ENCODE data around the gene HSPBP1. TPM values are rescaled to one million over a fixed set of nuclear protein-coding genes. Genes with fewer than 3 reads are reported as not detected.
A peak's percentile ranks its signal among the peaks of the same experiment; 100 is the strongest.

The HSPBP1 gene
- total RNA-seq, 1 donor = 7.9 TPM

DNA sequence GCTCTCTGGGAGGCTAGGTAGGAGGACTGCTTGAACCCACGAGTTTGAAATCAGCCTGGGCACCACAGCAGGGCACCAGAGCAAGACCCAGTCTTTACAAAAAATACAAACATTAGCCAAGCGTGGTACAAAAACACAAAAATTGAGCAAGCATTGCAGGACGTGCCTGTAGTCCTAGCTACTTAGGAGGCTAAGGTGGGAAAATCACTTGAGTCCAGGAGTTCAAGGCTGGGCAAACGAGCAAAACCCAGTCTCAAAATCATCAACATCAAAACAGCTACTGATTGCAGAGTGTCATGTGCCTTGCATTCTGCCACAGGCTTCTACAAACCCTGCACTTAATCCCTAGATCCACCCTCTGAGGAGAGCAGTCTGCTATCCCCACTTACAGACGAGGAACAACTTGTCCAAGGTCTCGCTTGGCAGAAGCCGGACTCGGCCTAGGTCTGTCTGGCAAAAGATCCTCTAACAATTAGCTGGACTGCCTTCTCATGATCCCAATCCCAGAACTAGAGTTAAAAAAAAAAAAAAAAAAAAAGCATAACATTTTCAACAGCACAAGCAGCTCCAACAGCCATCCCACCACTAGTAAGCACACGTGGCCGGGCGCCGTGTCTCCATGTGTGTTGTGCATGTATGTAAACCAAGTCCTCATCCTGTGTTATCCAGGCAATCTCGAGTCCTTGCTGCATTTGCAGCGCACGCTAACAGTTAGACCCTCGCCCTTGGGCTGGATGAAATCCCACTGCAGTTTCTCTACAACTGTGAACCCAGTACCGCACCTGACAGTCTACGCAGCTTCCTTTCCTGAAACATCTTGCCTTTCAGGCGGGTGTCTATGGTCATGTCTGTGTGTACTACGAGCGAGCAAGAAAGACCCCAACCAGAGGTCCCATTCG, 23.1 kb downstream of the HSPBP1 start:
- H3K9me3 ChIP-seq (ENCODE audit: low read depth, low read length) = no peaks in the 10 kb centered on the region
- no peaks in the 10 kb centered on the region for H3K27me3 ChIP-seq (ENCODE audit: insufficient read depth, low read length)
- H3K4me1 ChIP-seq (ENCODE audit: insufficient read depth, low read length) = peaks cover 67% of the 10 kb centered on the region
- peak overlapping the region; percentile 89 for H3K4me3 ChIP-seq (ENCODE audit: low read length)

DNA sequence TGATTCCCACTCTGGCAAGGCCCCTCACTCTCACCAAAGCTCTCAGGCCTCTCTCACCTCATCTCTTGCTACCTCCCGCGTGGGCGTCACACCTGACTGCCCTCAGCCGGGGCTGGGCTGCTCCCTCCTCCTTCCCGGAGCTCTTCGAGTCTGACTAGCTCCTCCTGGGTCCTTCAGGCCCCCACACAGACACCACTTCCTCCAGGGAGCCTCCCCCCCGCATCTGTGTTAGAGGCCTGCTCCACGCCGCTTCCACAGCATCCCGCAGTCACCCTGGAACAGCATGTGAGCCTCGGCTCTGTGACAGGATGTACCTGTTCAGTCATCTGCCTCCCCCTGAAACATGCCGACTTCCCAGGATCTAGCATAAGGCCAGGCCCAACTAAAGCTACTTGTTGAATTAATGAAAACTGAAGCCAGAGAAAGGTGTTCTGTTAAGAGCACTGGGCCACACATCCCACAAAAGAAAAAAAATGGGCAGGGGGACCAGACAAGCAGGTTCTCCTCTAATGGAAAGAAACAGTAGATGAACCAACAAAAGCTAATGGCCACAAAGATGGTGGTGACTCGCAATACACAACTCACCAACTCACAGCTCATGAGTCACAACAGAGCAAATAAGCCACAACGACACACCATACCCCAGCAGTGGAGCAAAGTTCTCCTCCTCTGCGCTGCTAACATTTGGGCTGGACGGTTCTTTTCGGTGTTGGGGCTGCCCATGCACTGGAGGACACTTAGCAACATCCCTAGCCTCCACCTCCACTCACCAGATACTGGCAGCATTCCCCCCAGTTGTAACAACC, 24.1 kb downstream of the HSPBP1 start:
- no peaks in the 10 kb centered on the region for H3K27me3 ChIP-seq (ENCODE audit: insufficient read depth, low read length)
- peak overlapping the region; percentile 54 for H3K4me3 ChIP-seq (ENCODE audit: low read length)
- H3K4me1 ChIP-seq (ENCODE audit: insufficient read depth, low read length) = peaks cover 77% of the 10 kb centered on the region
- no peaks in the 10 kb centered on the region for H3K9me3 ChIP-seq (ENCODE audit: low read depth, low read length)

DNA sequence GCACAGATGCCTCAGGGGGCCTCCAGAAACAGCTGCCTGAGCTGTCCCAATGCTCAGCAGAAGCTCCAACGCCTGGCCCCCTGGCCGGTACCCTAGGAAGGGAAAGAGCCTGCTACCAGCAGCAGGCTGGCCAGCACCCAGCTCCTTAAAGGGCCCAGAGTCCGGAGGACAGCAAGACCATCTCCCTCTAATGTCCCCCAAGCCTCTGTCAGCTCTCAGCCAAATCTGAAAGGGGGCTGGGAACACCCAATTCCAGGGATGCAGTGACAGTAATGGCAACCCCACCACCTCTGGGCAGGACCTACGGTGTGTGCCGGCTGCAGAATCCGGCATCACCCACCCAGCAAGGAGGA, 25.3 kb downstream of the HSPBP1 start:
- Histone ChIP-seq H3K4me3 (ENCODE audit: low read length) (peak overlapping the region; percentile 54), H3K4me1 (ENCODE audit: insufficient read depth, low read length) (peaks cover 82% of the 10 kb centered on the region), H3K27me3 (ENCODE audit: insufficient read depth, low read length) (no peaks in the 10 kb centered on the region), H3K9me3 (ENCODE audit: low read depth, low read length) (no peaks in the 10 kb centered on the region)

DNA sequence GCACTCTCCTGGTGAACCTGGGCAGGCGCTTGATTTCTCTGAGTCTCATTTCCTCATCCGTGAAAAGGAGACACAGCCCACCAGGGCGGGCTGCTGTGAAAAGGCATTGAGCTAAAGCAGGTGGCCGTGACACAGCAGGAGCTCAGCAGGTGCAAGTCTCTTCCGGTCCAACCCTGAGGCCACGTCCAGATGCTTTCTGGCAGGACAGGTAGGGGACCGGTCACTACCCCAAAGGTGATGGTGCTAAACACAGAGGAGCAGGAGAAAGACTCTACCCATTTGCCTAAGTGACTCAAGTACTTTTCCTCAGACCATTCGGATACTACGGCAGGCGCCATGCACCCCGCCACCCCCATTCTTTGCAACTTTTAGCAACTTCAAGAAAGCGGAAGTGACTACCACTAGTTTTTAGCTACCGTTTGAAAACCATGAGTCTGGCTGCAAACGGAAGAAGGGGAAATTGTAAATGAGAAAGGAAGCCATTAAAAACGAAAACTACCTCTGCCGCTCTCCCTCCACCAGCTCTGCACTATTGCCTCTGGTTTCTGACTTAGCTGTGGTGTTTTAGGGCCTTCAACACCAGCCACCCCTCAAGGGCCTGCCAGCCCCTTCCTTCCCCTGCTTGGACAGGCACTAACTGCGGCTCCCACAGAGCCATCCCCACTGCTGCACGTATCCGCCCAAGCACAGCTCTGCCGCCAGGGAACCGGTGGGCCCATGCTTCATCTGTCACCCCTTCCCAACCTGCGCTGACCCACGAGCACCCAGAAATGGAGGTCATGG, 25.9 kb downstream of the HSPBP1 start:
- Histone ChIP-seq H3K9me3 (ENCODE audit: low read depth, low read length) (no peaks in the 10 kb centered on the region), H3K4me3 (ENCODE audit: low read length) (peak overlapping the region; percentile 54), H3K4me1 (ENCODE audit: insufficient read depth, low read length) (peaks cover 84% of the 10 kb centered on the region), H3K27me3 (ENCODE audit: insufficient read depth, low read length) (no peaks in the 10 kb centered on the region)

DNA sequence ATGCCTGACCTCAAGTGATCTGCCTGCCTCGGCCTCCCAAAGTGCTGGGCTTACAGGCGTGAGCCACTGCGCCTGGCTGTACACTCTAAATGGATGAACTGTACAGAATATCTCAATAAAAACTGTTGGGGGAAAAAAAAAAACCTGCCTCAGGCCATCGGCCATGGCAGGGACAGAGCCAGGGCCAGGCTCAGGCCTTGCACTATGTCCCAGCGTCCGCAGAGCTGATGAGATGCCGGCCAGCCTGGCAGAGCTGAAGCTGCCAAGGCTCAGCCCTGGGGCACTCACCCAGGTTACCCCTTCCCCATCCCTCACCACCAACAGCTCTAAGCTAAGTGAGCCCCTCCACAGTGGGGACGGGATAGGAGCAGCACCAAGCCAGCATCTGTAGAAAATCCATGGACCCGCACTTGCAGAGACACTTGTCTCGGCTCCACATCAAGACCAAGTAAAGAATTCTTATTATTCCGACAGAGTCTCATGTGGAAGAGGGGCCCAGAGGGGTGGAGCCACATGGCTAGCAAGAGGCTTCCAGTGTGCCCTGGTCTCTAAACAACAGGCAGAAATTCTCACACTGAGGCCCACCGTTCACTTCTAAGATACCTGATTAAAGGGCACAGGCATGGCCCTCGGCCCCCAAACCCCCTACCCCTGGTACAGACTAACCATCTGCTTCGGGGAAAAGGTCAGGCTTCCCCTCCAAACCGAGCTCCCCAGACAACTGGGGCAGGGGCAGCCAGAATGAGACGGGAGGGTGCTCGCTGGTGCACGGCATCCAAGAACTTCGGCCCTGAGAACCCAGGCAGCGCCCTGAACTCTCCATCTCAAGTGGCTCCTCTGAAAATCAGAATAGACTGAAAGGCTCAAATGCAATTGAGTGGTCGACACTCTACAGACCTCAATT, 26.9 kb downstream of the HSPBP1 start:
- no peaks in the 10 kb centered on the region for H3K27me3 ChIP-seq (ENCODE audit: insufficient read depth, low read length)
- H3K4me3 ChIP-seq (ENCODE audit: low read length) = no peak overlapping the region
- H3K4me1 ChIP-seq (ENCODE audit: insufficient read depth, low read length) = peaks cover 94% of the 10 kb centered on the region
- no peaks in the 10 kb centered on the region for H3K9me3 ChIP-seq (ENCODE audit: low read depth, low read length)

DNA sequence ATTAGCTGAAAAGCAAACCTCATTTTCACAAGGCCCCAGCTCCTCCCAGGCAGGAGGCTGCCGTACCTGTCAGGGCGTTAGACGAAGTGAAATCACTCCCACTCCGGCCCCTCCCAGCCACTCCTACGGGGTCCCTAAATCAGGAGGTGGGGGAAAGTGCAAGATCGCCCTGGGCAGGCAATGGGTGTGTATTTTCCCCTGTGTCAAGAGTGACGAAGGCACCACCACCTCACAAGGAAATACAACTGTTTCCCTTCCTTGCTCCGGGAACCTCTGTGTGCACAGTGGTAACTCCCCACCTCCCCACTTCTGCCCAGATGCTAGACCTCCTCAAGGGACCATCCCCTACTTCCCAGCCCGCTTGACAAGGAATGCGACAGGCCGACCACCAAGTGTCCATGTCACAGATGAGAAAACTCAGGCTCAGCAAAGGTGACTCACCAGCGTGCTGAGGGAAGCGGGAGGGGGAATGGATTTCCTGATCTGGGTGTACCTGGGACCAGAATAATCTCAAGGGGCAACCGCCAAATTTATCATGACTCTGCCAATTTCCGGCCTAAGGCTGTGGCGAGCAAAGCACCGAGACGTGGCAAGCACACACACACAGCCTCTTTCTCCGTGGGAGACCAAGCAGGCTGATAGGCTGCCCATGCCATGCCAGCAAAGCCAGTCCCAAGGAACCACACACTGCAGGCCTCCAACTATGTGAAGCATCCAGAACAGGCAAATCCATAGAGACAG, 28.4 kb downstream of the HSPBP1 start:
- H3K27me3 ChIP-seq (ENCODE audit: insufficient read depth, low read length) = no peaks in the 10 kb centered on the region
- H3K9me3 ChIP-seq (ENCODE audit: low read depth, low read length) = no peaks in the 10 kb centered on the region
- no peak overlapping the region for H3K4me3 ChIP-seq (ENCODE audit: low read length)
- peaks cover 90% of the 10 kb centered on the region for H3K4me1 ChIP-seq (ENCODE audit: insufficient read depth, low read length)

DNA sequence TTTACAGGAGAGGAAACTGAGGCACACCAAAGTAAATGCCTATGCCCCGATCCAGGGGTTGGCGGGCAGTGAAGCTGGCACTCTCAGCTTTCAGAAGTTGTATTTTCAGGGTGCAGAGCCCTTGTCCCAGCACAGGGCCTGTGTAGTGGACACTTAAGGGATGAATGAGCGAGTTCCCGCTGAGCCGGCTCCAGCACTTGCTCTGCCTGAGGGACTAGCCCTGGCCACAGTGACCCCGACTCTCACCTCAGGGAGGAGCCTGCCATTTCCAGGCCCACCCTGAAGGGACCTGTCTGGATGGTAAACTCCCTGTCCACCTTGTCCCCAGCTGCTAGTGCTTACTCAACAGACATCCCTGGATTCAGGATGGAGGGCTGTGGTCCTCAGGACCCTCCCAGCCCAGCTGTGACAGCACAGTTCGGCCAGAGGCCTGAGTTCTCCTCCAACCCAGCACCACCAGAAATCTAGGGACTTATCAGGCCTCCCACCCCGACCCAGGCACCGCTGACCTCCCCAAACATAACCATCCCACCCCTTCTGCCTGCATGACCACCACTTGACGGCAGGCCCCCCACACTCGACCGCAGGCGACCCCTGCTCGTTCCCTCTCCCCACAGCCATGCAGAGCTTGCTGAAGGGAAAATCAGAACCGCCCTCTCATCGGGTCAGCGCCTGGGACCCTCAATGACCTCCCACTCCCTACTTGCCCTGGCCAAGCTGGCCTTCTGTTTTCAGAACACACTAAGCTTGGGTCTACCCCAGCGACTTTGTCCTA, 29.5 kb downstream of the HSPBP1 start:
- H3K9me3 ChIP-seq (ENCODE audit: low read depth, low read length) = no peaks in the 10 kb centered on the region
- H3K4me3 ChIP-seq (ENCODE audit: low read length) = no peak overlapping the region
- H3K27me3 ChIP-seq (ENCODE audit: insufficient read depth, low read length) = no peaks in the 10 kb centered on the region
- peaks cover 79% of the 10 kb centered on the region for H3K4me1 ChIP-seq (ENCODE audit: insufficient read depth, low read length)

DNA sequence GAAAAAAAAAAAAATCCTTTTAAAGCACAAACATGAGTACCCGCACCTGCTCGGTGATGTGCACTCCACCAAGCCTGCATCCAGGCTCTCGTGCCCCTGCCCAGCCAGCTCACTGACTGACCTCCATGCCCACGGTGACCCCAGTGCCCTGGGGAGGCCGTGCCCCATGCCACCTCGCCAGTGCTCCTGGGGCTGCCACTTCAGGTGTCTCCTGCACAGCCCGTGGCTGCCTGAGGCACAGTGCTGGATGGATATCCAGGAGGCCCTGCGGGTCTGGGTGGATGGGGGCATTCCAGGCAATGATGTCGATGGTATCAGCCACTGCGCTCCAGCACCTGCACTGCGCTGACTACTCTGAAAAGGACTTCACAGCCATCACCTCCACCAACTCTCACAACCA, 30.1 kb downstream of the HSPBP1 start:
- Histone ChIP-seq H3K9me3 (ENCODE audit: low read depth, low read length) (no peaks in the 10 kb centered on the region), H3K4me1 (ENCODE audit: insufficient read depth, low read length) (peaks cover 73% of the 10 kb centered on the region), H3K27me3 (ENCODE audit: insufficient read depth, low read length) (no peaks in the 10 kb centered on the region), H3K4me3 (ENCODE audit: low read length) (no peak overlapping the region)

DNA sequence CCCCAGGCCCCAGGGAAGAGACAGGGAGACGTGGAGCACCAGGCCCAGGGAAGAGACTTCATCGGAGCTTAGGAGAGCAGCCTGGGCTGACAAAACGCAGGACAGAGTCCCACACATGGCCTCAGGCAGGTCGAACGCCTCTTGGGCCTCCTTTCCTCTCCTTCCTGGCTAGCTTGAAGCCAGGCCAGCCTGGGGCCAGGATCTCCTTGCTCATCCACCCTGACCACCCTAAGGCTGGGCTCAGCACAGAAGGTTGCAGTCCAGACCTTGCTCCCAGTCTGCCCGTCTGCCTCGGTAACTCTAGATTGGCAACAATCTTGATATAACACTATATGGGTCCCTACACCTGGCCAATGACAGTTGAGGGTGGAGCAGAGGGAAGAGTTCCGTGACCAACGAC, 31.2 kb downstream of the HSPBP1 start:
- no peaks in the 10 kb centered on the region for H3K9me3 ChIP-seq (ENCODE audit: low read depth, low read length)
- H3K27me3 ChIP-seq (ENCODE audit: insufficient read depth, low read length) = no peaks in the 10 kb centered on the region
- peaks cover 64% of the 10 kb centered on the region for H3K4me1 ChIP-seq (ENCODE audit: insufficient read depth, low read length)
- H3K4me3 ChIP-seq (ENCODE audit: low read length) = no peak overlapping the region

DNA sequence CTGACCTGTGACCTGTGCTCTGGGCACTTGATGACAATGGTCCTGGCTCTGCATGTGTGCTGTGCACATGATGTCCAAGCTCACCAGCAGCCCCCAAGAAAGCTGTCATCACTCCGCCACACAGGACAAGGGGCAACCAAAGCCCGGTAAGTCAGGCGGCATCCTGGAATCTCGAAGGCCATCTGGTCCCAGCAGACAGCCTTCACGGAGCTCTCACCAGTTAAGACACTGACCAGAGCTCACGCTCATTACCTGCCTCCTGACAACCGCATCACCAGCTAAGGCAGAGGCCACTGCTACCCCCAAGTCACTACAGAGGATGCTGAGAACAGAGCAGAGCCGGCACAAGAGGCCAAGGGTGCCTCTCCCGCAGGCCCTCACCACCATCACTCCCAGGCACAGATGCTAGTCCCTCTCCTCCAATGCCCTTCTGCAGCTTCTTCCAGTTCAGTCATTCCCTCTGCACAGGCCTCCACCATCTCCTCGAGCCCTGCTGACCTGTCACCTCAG, 31.7 kb downstream of the HSPBP1 start:
- Histone ChIP-seq H3K9me3 (ENCODE audit: low read depth, low read length) (no peaks in the 10 kb centered on the region), H3K4me1 (ENCODE audit: insufficient read depth, low read length) (peaks cover 59% of the 10 kb centered on the region), H3K4me3 (ENCODE audit: low read length) (no peak overlapping the region), H3K27me3 (ENCODE audit: insufficient read depth, low read length) (no peaks in the 10 kb centered on the region)

DNA sequence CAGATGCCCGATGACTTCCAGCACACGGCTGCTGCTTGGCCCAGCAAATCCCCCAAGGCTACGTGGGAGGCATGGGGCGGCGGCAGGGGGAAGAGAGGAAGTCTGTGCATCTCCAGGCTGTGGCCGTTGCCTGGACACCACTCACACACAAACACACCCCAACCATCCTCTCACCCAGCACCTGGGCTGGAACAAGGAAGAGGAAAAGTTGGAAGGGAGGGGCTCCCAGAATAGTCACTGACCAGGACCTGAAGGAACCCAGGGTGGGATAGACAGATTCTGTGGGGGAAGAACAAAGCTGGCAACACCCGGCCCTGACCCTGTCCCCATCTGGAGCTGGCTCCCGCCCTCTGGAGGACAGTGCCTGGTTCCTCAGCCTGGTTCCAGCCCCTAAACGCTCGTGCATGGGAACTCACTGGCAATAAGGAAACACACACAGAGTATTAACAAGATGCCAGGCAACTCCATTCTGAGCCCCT, 32.2 kb downstream of the HSPBP1 start:
- Histone ChIP-seq H3K27me3 (ENCODE audit: insufficient read depth, low read length) (no peaks in the 10 kb centered on the region), H3K4me1 (ENCODE audit: insufficient read depth, low read length) (peaks cover 54% of the 10 kb centered on the region), H3K9me3 (ENCODE audit: low read depth, low read length) (no peaks in the 10 kb centered on the region), H3K4me3 (ENCODE audit: low read length) (no peak overlapping the region)

DNA sequence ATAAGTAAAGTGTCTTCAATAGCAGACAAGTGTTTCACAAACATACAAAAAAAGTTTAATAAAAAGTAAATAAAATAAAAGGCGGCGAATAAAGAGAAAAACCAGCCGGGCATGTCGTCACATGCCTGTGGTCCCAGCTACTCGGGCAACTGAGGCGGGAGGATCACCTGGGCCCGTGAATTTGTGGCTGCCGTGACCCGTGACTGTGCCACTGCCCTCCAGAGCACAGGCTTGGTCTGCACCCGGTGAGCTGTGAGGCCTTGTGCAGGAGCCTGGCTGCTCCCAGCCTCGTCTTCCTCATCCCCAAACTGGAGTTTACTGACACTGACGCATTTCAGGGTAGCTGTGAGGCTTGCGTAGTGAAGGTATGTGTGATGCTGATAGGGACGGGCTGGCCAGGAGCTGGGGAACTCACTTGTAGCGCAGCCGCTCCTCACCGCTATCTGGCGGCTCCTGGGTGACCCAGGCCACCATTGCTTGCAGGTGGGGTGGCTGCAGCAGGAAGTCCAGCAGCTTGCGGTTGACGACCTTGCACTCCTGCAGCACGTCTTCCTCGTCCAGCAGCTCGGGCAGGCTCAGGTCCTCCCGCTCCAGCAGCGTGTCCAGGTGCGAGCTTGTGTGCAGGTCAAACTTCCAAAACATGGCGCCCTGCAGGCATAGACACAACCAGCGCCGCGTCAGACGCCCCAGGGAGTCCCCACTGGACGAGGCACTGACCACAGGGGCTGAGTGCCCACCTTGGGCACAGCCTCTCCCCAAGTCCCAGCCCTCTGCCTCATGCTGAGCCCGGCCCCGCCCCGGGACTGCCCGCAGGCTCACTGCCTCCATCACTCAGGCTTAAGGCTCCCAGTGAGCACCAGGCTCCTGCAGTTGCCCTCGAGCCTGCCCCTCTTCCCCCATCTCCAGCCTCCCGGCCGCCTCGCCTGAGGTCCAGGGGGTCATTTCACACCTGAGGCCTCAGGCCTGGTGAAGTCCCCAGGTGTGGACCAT, 33.2 kb downstream of the HSPBP1 start:
- Histone ChIP-seq H3K4me3 (ENCODE audit: low read length) (no peak overlapping the region), H3K4me1 (ENCODE audit: insufficient read depth, low read length) (peaks cover 45% of the 10 kb centered on the region)

More for the DNA sequence above, 33.2 kb downstream of the HSPBP1 start:
- H3K27me3 ChIP-seq (ENCODE audit: insufficient read depth, low read length) = no peaks in the 10 kb centered on the region
- no peaks in the 10 kb centered on the region for H3K9me3 ChIP-seq (ENCODE audit: low read depth, low read length)
